Mucosa of descending colon (tissue), 3 donors: ENCODE measurements around the gene BSPRY. TPM values are rescaled to one million over a fixed set of nuclear protein-coding genes. Genes with fewer than 3 reads are reported as not detected.

Experiments used
- ATAC-seq: fragments of 200-7000 bp; cut with Tn5 transposase; one replicate; pipeline ENCODE4 v1.9.1; 2020; ENCODE audit warnings: mild to moderate bottlenecking, moderate library complexity
- DNase-seq, 3 donors: peaks; one replicate each; pipeline ENCODE4 v3.0.0-alpha.2; 2020
- H3K36me3 ChIP-seq: fragments of 200-600 bp; one replicate; pipeline ENCODE4 v1.8.0; 2021; ENCODE audit warnings: low read depth, mild to moderate bottlenecking
- H3K4me1 ChIP-seq: fragments of 200-600 bp; one replicate; pipeline ENCODE4 v1.8.0; 2021; ENCODE audit warnings: low read depth, mild to moderate bottlenecking
- H3K4me3 ChIP-seq: fragments of 200-600 bp; one replicate; pipeline ENCODE4 v1.8.0; 2021; ENCODE audit warnings: mild to moderate bottlenecking
- H3K9me3 ChIP-seq: fragments of 200-600 bp; one replicate; pipeline ENCODE4 v1.8.0; 2021; ENCODE audit warnings: mild to moderate bottlenecking
- intact Hi-C, 2 donors: fragments of 100-400 bp; cut with DNase I in 1 of 2; cut with micrococcal nuclease in 1 of 2; formaldehyde crosslinking; loops; one replicate each; pipeline versions ENCODE4 v1.11.0 to v1.11.1; 2022; cut with DNase I, micrococcal nuclease
- total RNA-seq, 3 donors: library from RNA; stranded (reverse); fragmentation: NEBNext Ultra II Directional in 2 of 3; extraction: Animal tissue kit (Norgen Biotek cat#: 25700) in 2 of 3; gene quantifications; one replicate each; pipeline versions ENCODE4 v1.2.1 to v1.2.4, GENCODE V29; 2021 to 2023
- TF ChIP-seq, protein P1 (sequence below): fragments of 200-600 bp; IDR thresholded peaks from one replicate; pipeline ENCODE4 v1.8.0; 2022; ENCODE audit warnings: antibody characterized with exemption, mild to moderate bottlenecking
- donor health status: DM: no; HTN: no; CAD: no; lungs with moderate emphysema.
- donor health status: DM: no; HTN: no; CAD: no.
- donor health status: DM: no; HTN: yes; CAD: no.

The BSPRY gene
- total RNA-seq, 3 donors from 2014 or later = 7.4 to 45.0 (median 26.7) TPM

GRCh38 chr9:113349066-113349444 lies 286 bp upstream of the BSPRY start:
- ATAC-seq = no peak
- H3K4me1 ChIP-seq = peaks cover 21% of the 10 kb centered on the region
- H3K9me3 ChIP-seq = no peaks in the 10 kb centered on the region
- intact Hi-C loops = no loop called here
- no peaks in the 10 kb centered on the region for H3K36me3 ChIP-seq
- no peak for DNase-seq
- H3K4me3 ChIP-seq = no peak overlapping the region
- TF ChIP-seq, protein P1, sequence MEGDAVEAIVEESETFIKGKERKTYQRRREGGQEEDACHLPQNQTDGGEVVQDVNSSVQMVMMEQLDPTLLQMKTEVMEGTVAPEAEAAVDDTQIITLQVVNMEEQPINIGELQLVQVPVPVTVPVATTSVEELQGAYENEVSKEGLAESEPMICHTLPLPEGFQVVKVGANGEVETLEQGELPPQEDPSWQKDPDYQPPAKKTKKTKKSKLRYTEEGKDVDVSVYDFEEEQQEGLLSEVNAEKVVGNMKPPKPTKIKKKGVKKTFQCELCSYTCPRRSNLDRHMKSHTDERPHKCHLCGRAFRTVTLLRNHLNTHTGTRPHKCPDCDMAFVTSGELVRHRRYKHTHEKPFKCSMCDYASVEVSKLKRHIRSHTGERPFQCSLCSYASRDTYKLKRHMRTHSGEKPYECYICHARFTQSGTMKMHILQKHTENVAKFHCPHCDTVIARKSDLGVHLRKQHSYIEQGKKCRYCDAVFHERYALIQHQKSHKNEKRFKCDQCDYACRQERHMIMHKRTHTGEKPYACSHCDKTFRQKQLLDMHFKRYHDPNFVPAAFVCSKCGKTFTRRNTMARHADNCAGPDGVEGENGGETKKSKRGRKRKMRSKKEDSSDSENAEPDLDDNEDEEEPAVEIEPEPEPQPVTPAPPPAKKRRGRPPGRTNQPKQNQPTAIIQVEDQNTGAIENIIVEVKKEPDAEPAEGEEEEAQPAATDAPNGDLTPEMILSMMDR = no peak

DNA sequence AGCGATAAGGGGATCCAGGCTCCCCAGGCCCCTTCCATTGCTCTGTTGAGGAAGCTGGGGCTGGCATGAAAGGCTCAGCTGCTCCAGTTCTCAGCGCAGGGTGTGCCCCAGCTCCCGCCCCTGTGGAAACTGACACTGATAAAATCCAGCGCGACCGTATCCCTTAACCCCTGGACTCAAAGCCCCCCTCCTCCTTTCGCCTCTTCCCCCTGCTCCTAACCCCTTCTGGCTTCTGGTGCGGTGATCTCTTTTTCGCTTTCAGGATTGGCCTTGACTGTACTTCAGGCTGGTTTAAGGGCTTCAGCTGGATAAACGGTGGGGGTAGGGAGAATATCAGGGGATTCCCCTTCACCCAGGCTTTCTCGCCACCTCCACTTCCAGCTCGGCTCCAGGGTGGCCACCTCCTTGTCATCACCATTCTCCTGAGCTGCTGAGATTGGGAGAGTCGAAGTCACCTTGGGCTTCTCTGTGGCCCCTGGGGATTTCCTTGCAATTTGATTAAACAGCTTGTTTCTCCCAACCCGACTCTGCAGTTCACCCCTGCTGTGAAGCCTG lies 843 bp downstream of the BSPRY start:
- Histone ChIP-seq H3K4me3 (no peak overlapping the region), H3K36me3 (no peaks in the 10 kb centered on the region), H3K4me1 (peaks cover 15% of the 10 kb centered on the region), H3K9me3 (no peaks in the 10 kb centered on the region)
- DNase-seq (peak in 1 of 3 donors; percentile 60), ATAC-seq (peak; percentile 19)
- TF ChIP-seq, protein P1 = no peak
- intact Hi-C loops = no loop called here

DNA sequence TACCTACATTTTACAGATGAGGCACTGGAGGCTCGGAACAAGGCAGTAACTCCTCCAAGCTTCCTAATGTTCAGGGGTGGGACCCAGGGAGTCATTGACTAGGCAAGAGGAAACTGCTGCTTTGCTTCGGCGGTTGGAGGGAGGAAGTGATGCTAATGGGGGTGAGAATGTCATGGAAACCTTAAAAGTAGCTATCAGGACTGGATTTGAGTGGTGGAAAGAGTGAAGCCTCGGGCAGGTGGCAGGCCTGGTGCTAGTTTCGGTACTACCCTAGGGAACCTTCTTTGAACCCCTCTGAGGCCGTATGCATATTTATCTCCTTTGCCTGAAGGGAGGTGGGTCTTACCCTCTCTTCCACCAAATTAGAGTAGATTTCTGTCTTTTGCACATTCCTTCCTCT lies 1.6 kb downstream of the BSPRY start:
- ATAC-seq (peak; percentile 11), DNase-seq (no peak)
- H3K4me1 ChIP-seq = peaks cover 15% of the 10 kb centered on the region
- H3K4me3 ChIP-seq = no peak overlapping the region
- no peaks in the 10 kb centered on the region for H3K9me3 ChIP-seq
- H3K36me3 ChIP-seq = no peaks in the 10 kb centered on the region
- TF ChIP-seq, protein P1 = no peak
- intact Hi-C loops = no loop called here

GRCh38 chr9:113352006-113352405 lies 2.7 kb downstream of the BSPRY start:
- Histone ChIP-seq H3K9me3 (no peaks in the 10 kb centered on the region), H3K4me1 (peaks cover 14% of the 10 kb centered on the region), H3K4me3 (no peak overlapping the region), H3K36me3 (no peaks in the 10 kb centered on the region)
- no peak for DNase-seq
- no peak for ATAC-seq
- TF ChIP-seq, protein P1 = no peak
- intact Hi-C loops = no loop called here

DNA sequence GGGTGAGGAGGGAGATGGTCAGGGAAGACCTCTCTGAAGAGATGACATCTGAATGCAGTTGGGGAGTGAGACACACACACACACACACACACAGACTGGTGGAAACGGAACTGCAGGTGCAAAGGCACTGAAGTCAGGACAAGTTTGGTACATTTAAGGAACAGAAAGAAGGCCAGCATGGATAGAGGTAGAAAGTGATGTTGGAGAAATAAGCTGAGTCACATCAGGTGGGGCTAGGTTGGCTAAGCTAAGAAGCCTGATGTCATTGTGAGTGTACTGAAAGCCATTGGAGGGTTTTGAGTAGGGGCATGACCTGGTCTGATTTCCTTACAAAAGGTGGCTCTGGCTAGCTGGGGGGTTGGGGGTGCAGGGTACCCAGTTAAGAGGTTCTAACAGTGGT lies 3.1 kb downstream of the BSPRY start:
- H3K4me3 ChIP-seq = no peak overlapping the region
- TF ChIP-seq, protein P1 = no peak
- H3K9me3 ChIP-seq = no peaks in the 10 kb centered on the region
- H3K4me1 ChIP-seq = peaks cover 10% of the 10 kb centered on the region
- H3K36me3 ChIP-seq = no peaks in the 10 kb centered on the region
- DNase-seq (no peak), ATAC-seq (no peak)
- intact Hi-C loops = no loop called here

DNA sequence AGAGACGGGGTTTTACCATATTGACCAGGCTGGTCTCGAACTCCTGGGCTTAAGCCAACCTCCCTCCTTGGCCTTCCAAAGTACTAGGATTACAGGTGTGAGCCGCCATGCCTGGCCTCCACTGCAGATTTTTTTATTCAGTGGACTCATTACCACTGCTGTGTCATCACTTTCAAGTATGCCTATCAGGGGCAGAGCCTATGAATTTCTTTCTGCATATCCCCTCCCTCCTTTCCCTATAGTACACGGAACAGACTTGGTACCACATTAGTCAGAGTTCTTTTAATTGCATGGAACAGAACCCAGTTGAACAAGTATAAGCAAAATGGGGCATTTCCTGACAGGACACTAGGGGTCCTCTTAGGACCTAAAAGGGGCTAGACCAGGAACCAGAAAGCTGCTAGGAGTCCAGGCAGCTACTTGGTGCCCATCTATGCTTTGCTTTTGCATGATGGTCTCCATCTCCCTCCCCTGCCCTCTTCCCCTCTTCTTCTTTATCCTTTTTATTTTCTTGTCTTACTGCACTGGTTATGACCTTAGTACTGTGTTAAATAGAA lies 5.8 kb downstream of the BSPRY start:
- intact Hi-C loops = no loop called here
- H3K4me1 ChIP-seq = peaks cover 2% of the 10 kb centered on the region
- TF ChIP-seq, protein P1 = no peak
- H3K4me3 ChIP-seq = no peak overlapping the region
- no peaks in the 10 kb centered on the region for H3K9me3 ChIP-seq
- no peaks in the 10 kb centered on the region for H3K36me3 ChIP-seq
- ATAC-seq = no peak
- no peak for DNase-seq
